Thoracic aorta (tissue), 2 donors: ENCODE measurements around the gene CCDC34. TPM values are rescaled to one million over a fixed set of nuclear protein-coding genes. Genes with fewer than 3 reads are reported as not detected.
"Not testable (repeated sequence)": the region's sequence is repeated elsewhere in the genome, so short reads cannot be mapped to it uniquely, and the experiment has no call there.

Source experiments
- ATAC-seq: fragments of 150-250 bp; one replicate; pipeline ENCODE4 v1.8.0; 2017; ENCODE audit warnings: low read depth; ENCODE audit not compliant: insufficient number of reproducible peaks, low FRiP score
- DNase-seq: peaks from one replicate; pipeline ENCODE4 v3.0.0-alpha.2; 2020; ENCODE audit warnings: low spot score
- H3K27ac ChIP-seq, 2 donors: fragments of 200-600 bp; sonication (generic); 1 replicate in 1 of 2; 2 replicates in 1 of 2; pipeline ENCODE4 v1.5.1; 2016; ENCODE audit warnings: mild to moderate bottlenecking in 2 of 2, moderate library complexity in 2 of 2
- H3K27me3 ChIP-seq: fragments of 200-600 bp; sonication (generic); replicated peaks from 2 replicates; pipeline ENCODE4 v1.6.0; 2016; ENCODE audit warnings: mild to moderate bottlenecking; ENCODE audit not compliant: insufficient read depth
- H3K36me3 ChIP-seq: fragments of 200-600 bp; sonication (generic); one replicate; pipeline ENCODE4 v1.5.1; 2016
- H3K4me1 ChIP-seq, 2 donors: fragments of 200-600 bp; sonication (generic); 1 replicate in 1 of 2; 2 replicates in 1 of 2; pipeline versions ENCODE4 v1.5.1 to v1.6.0; 2016; ENCODE audit warnings: low read depth in 2 of 2, mild to moderate bottlenecking in 1 of 2; ENCODE audit not compliant: control insufficient read depth in 1 of 2
- H3K4me3 ChIP-seq: fragments of 200-600 bp; sonication (generic); 2 replicates; pipeline ENCODE4 v1.5.1; 2016; ENCODE audit warnings: mild to moderate bottlenecking
- H3K9me3 ChIP-seq: fragments of 200-600 bp; sonication (generic); 2 replicates; pipeline ENCODE4 v1.5.1; 2016
- CTCF ChIP-seq: fragments of 200-600 bp; sonication (generic); IDR thresholded peaks from one replicate; pipeline ENCODE4 v1.5.1; 2019; ENCODE audit warnings: antibody characterized with exemption
- total RNA-seq, 2 donors: library from RNA; depleted of rRNA; stranded (reverse); fragments of >200 nt; gene quantifications; one replicate each; pipeline versions ENCODE4 v1.1.0 to v1.2.3, GENCODE V29; 2016

CCDC34 gene
- total RNA-seq, 2 donors from 2014 or later, result 1.5 to 2.3 TPM

GRCh38 chr11:27350511-27350910 lies 12.5 kb downstream of the CCDC34 start:
- no peak for TF ChIP-seq CTCF
- Histone ChIP-seq H3K27me3 (no peaks in the 10 kb centered on the region), H3K27ac (no peak overlapping the region), H3K9me3 (no peaks in the 10 kb centered on the region), H3K4me3 (no peak overlapping the region), H3K4me1 (peaks cover 21 to 22% of the 10 kb centered on the region in 2 donors), H3K36me3 (no peaks in the 10 kb centered on the region)
- ATAC-seq (no peak), DNase-seq (no peak)

- H3K27ac ChIP-seq, result no peak overlapping the region
- DNase-seq (no peak), ATAC-seq (no peak)
- no peaks in the 10 kb centered on the region for H3K36me3 ChIP-seq
- H3K27me3 ChIP-seq, result no peaks in the 10 kb centered on the region
- peaks cover 21 to 22% of the 10 kb centered on the region in 2 donors for H3K4me1 ChIP-seq
- no peak overlapping the region for H3K4me3 ChIP-seq
- no peaks in the 10 kb centered on the region for H3K9me3 ChIP-seq
- no peak for TF ChIP-seq CTCF
These were observed 13.1 kb downstream of the CCDC34 start for GRCh38 chr11:27349919-27350318.

GRCh38 chr11:27348340-27348873 lies 14.6 kb downstream of the CCDC34 start:
- no peak overlapping the region for H3K4me3 ChIP-seq
- no peaks in the 10 kb centered on the region for H3K9me3 ChIP-seq
- no peak overlapping the region for H3K27ac ChIP-seq
- ATAC-seq, result no peak
- TF ChIP-seq CTCF, result no peak
- DNase-seq, result no peak
- peaks cover 19 to 21% of the 10 kb centered on the region in 2 donors for H3K4me1 ChIP-seq
- no peaks in the 10 kb centered on the region for H3K36me3 ChIP-seq
- H3K27me3 ChIP-seq, result no peaks in the 10 kb centered on the region

GRCh38 chr11:27347359-27348339 lies 15.4 kb downstream of the CCDC34 start:
- ATAC-seq, result no peak
- Histone ChIP-seq H3K27ac (no peak overlapping the region), H3K9me3 (no peaks in the 10 kb centered on the region), H3K4me1 (peaks cover 19 to 21% of the 10 kb centered on the region in 2 donors), H3K4me3 (peak overlapping the region; percentile 45), H3K27me3 (no peaks in the 10 kb centered on the region), H3K36me3 (no peaks in the 10 kb centered on the region)
- DNase-seq, result no peak
- TF ChIP-seq CTCF, result no peak

- H3K36me3 ChIP-seq, result no peaks in the 10 kb centered on the region
- no peak overlapping the region for H3K27ac ChIP-seq
- H3K4me3 ChIP-seq, result no peak overlapping the region
- no peak for TF ChIP-seq CTCF
- no peaks in the 10 kb centered on the region for H3K27me3 ChIP-seq
- H3K4me1 ChIP-seq, result no peaks in the 10 kb centered on the region
- H3K9me3 ChIP-seq, result no peaks in the 10 kb centered on the region
- ATAC-seq, result no peak
- DNase-seq, result no peak
These were observed 23.1 kb downstream of the CCDC34 start for GRCh38 chr11:27339941-27340340.

- not testable (repeated sequence) for DNase-seq, H3K36me3 ChIP-seq, H3K27ac ChIP-seq, ATAC-seq, H3K4me1 ChIP-seq, H3K27me3 ChIP-seq, H3K4me3 ChIP-seq, H3K9me3 ChIP-seq
These were observed 28.3 kb downstream of the CCDC34 start for GRCh38 chr11:27334764-27335163.
